Activated B cell treated with CpG ODN at 0.5 μM for 24 hours (primary cell): ENCODE measurements around the gene NPC2. TPM values are rescaled to one million over a fixed set of nuclear protein-coding genes. Genes with fewer than 3 reads are reported as not detected.

Experiments
- ATAC-seq: fragments of 200-7000 bp; cut with Tn5 transposase; one replicate; pipeline ENCODE4 v1.10.0; 2021; ENCODE audit warnings: low read depth, mild to moderate bottlenecking, moderate library complexity
- CTCF ChIA-PET: fragments of 350-600 bp; sonication (Branson Sonifier 250); formaldehyde crosslinking; loops from one replicate; lab custom pipeline; 2021; ENCODE audit warnings: antibody characterized with exemption; lab: Charles Lee
- POLR2A ChIA-PET: fragments of 350-600 bp; sonication (Branson Sonifier 250); formaldehyde crosslinking; loops from one replicate; lab custom pipeline; 2021; ENCODE audit warnings: antibody characterized with exemption; lab: Charles Lee
- DNase-seq: peaks from one replicate; pipeline ENCODE4 v3.0.0; 2022
- H3K27ac Mint-ChIP-seq: one replicate; pipeline ENCODE4 v1.8.0; 2020; ENCODE audit warnings: mixed read lengths
- H3K27me3 Mint-ChIP-seq: one replicate; pipeline ENCODE4 v1.8.0; 2021; ENCODE audit warnings: mixed read lengths
- H3K36me3 Mint-ChIP-seq: one replicate; pipeline ENCODE4 v1.8.0; 2021; ENCODE audit warnings: low read depth, mixed read lengths
- H3K4me1 Mint-ChIP-seq: one replicate; pipeline ENCODE4 v1.8.0; 2021; ENCODE audit warnings: mixed read lengths
- H3K4me3 Mint-ChIP-seq: one replicate; pipeline ENCODE4 v1.8.0; 2020; ENCODE audit warnings: mild to moderate bottlenecking, mixed read lengths
- H3K9me3 Mint-ChIP-seq: one replicate; pipeline ENCODE4 v1.8.0; 2020; ENCODE audit warnings: mixed read lengths
- CTCF ChIP-seq: fragments of 200-600 bp; IDR thresholded peaks from one replicate; pipeline ENCODE4 v1.8.0; 2022; ENCODE audit warnings: antibody characterized with exemption, mild to moderate bottlenecking
- intact Hi-C: fragments of 100-400 bp; cut with micrococcal nuclease; formaldehyde crosslinking; loops from one replicate; pipeline ENCODE4 v1.15.1; 2024
- total RNA-seq: library from RNA; stranded (reverse); gene quantifications from 2 replicates; pipeline ENCODE4 v1.2.3, GENCODE V29; 2022

NPC2 gene
- total RNA-seq, 1 donor from 2014 or later, result 69.4 TPM

- ChIA-PET POLR2A (no interaction called here), CTCF (interaction anchor here (0.6 to 2.2 kb wide), 5 partner anchors 116 to 177 kb away, joined by 3 to 13 read pairs (median 3); no protein-coding TSS in a partner anchor)
- no peak overlapping the region for H3K4me3 Mint-ChIP-seq
- no peaks in the 10 kb centered on the region for H3K4me1 Mint-ChIP-seq
- intact Hi-C loops, result loop anchor here (1.0 kb wide), 1 partner anchor 117 kb away; no protein-coding TSS in a partner anchor
- DNase-seq, result no peak
- no peaks in the 10 kb centered on the region for H3K27me3 Mint-ChIP-seq
- H3K9me3 Mint-ChIP-seq, result no peaks in the 10 kb centered on the region
- H3K27ac Mint-ChIP-seq, result no peak overlapping the region
- peaks cover 72% of the 10 kb centered on the region for H3K36me3 Mint-ChIP-seq
- no peak for ATAC-seq
- no peak for TF ChIP-seq CTCF
Measured at GRCh38 chr14:74478996-74479635, 14.0 kb downstream of the NPC2 start.

- Mint-ChIP-seq H3K36me3 (peaks cover 58% of the 10 kb centered on the region), H3K27ac (no peak overlapping the region), H3K9me3 (peaks cover 4% of the 10 kb centered on the region), H3K4me1 (no peaks in the 10 kb centered on the region), H3K4me3 (no peak overlapping the region), H3K27me3 (no peaks in the 10 kb centered on the region)
- no peak for TF ChIP-seq CTCF
- POLR2A ChIA-PET, result no interaction called here
- no peak for DNase-seq
- CTCF ChIA-PET, result no interaction called here
- intact Hi-C loops, result no loop called here
- ATAC-seq, result no peak
Measured at GRCh38 chr14:74476607-74477006, 16.5 kb downstream of the NPC2 start.

- DNase-seq, result no peak
- Mint-ChIP-seq H3K4me3 (no peak overlapping the region), H3K36me3 (peaks cover 53% of the 10 kb centered on the region), H3K27me3 (no peaks in the 10 kb centered on the region), H3K27ac (no peak overlapping the region), H3K4me1 (no peaks in the 10 kb centered on the region), H3K9me3 (peaks cover 4% of the 10 kb centered on the region)
- TF ChIP-seq CTCF, result no peak
- ATAC-seq, result no peak
- ChIA-PET CTCF (no interaction called here), POLR2A (no interaction called here)
- intact Hi-C loops, result no loop called here
Measured at GRCh38 chr14:74476107-74476506, 17.0 kb downstream of the NPC2 start.

- Mint-ChIP-seq H3K4me1 (no peaks in the 10 kb centered on the region), H3K4me3 (no peak overlapping the region), H3K27ac (no peak overlapping the region), H3K27me3 (no peaks in the 10 kb centered on the region), H3K36me3 (peaks cover 52% of the 10 kb centered on the region), H3K9me3 (peaks cover 4% of the 10 kb centered on the region)
- TF ChIP-seq CTCF, result no peak
- ChIA-PET POLR2A (no interaction called here), CTCF (no interaction called here)
- intact Hi-C loops, result no loop called here
- ATAC-seq (no peak), DNase-seq (no peak)
Measured at GRCh38 chr14:74475678-74476077, 17.4 kb downstream of the NPC2 start.

- H3K4me3 Mint-ChIP-seq, result no peak overlapping the region
- H3K9me3 Mint-ChIP-seq, result peaks cover 4% of the 10 kb centered on the region
- H3K4me1 Mint-ChIP-seq, result no peaks in the 10 kb centered on the region
- no peaks in the 10 kb centered on the region for H3K27me3 Mint-ChIP-seq
- H3K36me3 Mint-ChIP-seq, result peaks cover 39% of the 10 kb centered on the region
- POLR2A ChIA-PET, result no interaction called here
- DNase-seq (no peak), ATAC-seq (no peak)
- intact Hi-C loops, result no loop called here
- CTCF ChIA-PET, result no interaction called here
- no peak for TF ChIP-seq CTCF
- H3K27ac Mint-ChIP-seq, result no peak overlapping the region
Measured at GRCh38 chr14:74474376-74474775, 18.7 kb downstream of the NPC2 start.
